HEK293 (cell line): Measurements from ENCODE around the gene CDK2AP2.

ENCODE experiments used
- KLF1 ChIP-seq: fragments of 450-650 bp; formaldehyde crosslinking; IDR thresholded peaks from 2 replicates; pipeline ENCODE4 v1.5.1; 2016; ENCODE audit warnings: missing biosample characterization, missing genetic modification characterization
- KLF9 ChIP-seq: fragments of 450-650 bp; formaldehyde crosslinking; IDR thresholded peaks from 2 replicates; pipeline ENCODE4 v1.5.1; 2016; ENCODE audit warnings: missing biosample characterization, missing genetic modification characterization, low read depth
- TRIM28 ChIP-seq: IDR thresholded peaks from 2 replicates; pipeline ENCODE4 v1.6.1; 2011; ENCODE audit warnings: low read length, control low read depth, borderline replicate concordance
- ZBTB7A ChIP-seq: fragments of 450-650 bp; formaldehyde crosslinking; IDR thresholded peaks from 2 replicates; pipeline ENCODE4 v1.5.1; 2016; ENCODE audit warnings: low read depth, missing biosample characterization, missing genetic modification characterization
- ZIC2 ChIP-seq: fragments of 450-650 bp; formaldehyde crosslinking; IDR thresholded peaks from 2 replicates; pipeline ENCODE4 v1.5.1; 2016; ENCODE audit warnings: missing biosample characterization, missing genetic modification characterization
- ZNF274 ChIP-seq, 2 experiments: fragments of 200-500 bp in 1 of 2; fragments of 450-650 bp in 1 of 2; sonication (Bioruptor generic) in 1 of 2; formaldehyde crosslinking in 1 of 2; IDR thresholded peaks; 2 replicates each; pipeline versions ENCODE4 v1.5.1 to v1.6.1; 2014 to 2016; ENCODE audit warnings: borderline replicate concordance in 1 of 2, inconsistent platforms in 1 of 2, low read length in 1 of 2, missing biosample characterization in 1 of 2, missing genetic modification characterization in 1 of 2
- ZNF391 ChIP-seq: fragments of 450-650 bp; formaldehyde crosslinking; IDR thresholded peaks from 2 replicates; pipeline ENCODE4 v1.5.1; 2016; ENCODE audit warnings: low read depth, missing biosample characterization, missing genetic modification characterization, borderline replicate concordance
- ZNF544 ChIP-seq: fragments of 450-650 bp; formaldehyde crosslinking; IDR thresholded peaks from 2 replicates; pipeline ENCODE4 v1.5.0; 2017; ENCODE audit warnings: missing biosample characterization, missing genetic modification characterization
- ZNF660 ChIP-seq: fragments of 450-650 bp; IDR thresholded peaks from 2 replicates; pipeline ENCODE4 v1.5.1; 2018; ENCODE audit warnings: missing biosample characterization, mild to moderate bottlenecking, missing genetic modification characterization
- ZXDB ChIP-seq: fragments of 450-650 bp; formaldehyde crosslinking; IDR thresholded peaks from 2 replicates; pipeline ENCODE4 v1.5.1; 2016; ENCODE audit warnings: missing biosample characterization, missing genetic modification characterization
- TF ChIP-seq, protein P1 (sequence below): fragments of 450-650 bp; formaldehyde crosslinking; optimal IDR thresholded peaks from 2 replicates; pipeline ENCODE3; 2016; ENCODE audit warnings: missing biosample characterization, mild to moderate bottlenecking, missing genetic modification characterization
- TF ChIP-seq, protein P2 (sequence below): fragments of 450-650 bp; formaldehyde crosslinking; IDR thresholded peaks from 2 replicates; pipeline ENCODE4 v1.5.1; 2016; ENCODE audit warnings: missing biosample characterization, missing genetic modification characterization

DNA sequence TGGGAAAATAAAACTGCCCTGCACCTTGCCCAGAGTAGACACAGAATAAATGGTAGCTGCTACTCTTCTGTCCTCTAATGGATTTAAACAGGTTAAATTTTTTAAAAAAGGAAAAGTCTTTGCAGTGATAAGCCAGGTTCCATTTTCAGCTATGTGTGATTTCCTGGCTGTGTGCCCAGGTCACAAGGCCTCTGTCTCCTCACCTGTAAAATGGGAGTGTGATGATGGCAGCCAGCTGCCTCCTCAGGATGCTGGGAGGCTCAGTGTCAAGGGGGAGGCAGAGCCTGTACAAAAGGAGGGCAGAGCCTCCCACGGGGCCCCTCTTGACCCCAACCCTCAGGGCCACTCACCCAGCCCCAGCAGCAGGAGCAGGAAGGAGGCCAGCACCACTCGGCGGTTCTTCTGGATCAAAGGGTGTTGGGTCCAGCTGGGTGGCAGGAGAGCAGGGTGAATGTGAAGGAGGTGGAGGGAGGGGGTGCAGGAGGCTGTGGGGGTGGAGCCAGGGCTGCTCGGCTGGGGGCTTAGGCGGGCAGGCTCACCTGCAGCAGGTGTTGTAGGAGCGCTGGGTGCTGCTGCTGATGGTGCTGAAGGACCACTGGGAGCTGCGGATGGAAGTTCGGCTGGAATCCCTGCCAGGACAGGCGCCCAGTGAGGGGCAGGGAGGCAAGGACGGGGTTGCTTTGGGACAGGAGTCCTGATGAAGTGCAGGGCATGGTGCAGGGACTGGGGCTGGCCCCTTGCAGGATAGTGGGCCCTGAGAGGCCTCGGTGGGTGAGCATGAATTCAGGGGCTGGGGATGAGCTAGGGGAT, 40.8 kb downstream of the CDK2AP2 start:
- TF ChIP-seq ZNF274 (IDR thresholded peaks at IDR 0.05; ENCODE audit: low read length) (no peak), ZNF274 (tag by site-specific recombination; IDR thresholded peaks at IDR 0.05; ENCODE audit: borderline replicate concordance) (no peak), ZXDB (no peak), KLF1 (tag by site-specific recombination) (no peak), ZNF391 (tag by site-specific recombination) (no peak), ZNF660 (tag by site-specific recombination) (no peak), ZNF544 (tag by site-specific recombination) (no peak), ZBTB7A (tag by site-specific recombination) (no peak), ZIC2 (tag by site-specific recombination) (no peak), TRIM28 (no peak), KLF9 (tag by site-specific recombination) (no peak)
- TF ChIP-seq, protein P1, sequence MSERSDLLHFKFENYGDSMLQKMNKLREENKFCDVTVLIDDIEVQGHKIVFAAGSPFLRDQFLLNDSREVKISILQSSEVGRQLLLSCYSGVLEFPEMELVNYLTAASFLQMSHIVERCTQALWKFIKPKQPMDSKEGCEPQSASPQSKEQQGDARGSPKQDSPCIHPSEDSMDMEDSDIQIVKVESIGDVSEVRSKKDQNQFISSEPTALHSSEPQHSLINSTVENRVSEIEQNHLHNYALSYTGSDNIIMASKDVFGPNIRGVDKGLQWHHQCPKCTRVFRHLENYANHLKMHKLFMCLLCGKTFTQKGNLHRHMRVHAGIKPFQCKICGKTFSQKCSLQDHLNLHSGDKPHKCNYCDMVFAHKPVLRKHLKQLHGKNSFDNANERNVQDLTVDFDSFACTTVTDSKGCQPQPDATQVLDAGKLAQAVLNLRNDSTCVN (tag by site-specific recombination): no peak
- TF ChIP-seq, protein P2, sequence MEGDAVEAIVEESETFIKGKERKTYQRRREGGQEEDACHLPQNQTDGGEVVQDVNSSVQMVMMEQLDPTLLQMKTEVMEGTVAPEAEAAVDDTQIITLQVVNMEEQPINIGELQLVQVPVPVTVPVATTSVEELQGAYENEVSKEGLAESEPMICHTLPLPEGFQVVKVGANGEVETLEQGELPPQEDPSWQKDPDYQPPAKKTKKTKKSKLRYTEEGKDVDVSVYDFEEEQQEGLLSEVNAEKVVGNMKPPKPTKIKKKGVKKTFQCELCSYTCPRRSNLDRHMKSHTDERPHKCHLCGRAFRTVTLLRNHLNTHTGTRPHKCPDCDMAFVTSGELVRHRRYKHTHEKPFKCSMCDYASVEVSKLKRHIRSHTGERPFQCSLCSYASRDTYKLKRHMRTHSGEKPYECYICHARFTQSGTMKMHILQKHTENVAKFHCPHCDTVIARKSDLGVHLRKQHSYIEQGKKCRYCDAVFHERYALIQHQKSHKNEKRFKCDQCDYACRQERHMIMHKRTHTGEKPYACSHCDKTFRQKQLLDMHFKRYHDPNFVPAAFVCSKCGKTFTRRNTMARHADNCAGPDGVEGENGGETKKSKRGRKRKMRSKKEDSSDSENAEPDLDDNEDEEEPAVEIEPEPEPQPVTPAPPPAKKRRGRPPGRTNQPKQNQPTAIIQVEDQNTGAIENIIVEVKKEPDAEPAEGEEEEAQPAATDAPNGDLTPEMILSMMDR (tag by site-specific recombination): no peak
